Measurements from ENCODE around the gene STK24. TPM values are rescaled to one million over a fixed set of nuclear protein-coding genes. Genes with fewer than 3 reads are reported as not detected.

Gene STK24
- total RNA-seq, 2 experiments from 2014 or later, result 60.4 to 88.7 TPM

DNA sequence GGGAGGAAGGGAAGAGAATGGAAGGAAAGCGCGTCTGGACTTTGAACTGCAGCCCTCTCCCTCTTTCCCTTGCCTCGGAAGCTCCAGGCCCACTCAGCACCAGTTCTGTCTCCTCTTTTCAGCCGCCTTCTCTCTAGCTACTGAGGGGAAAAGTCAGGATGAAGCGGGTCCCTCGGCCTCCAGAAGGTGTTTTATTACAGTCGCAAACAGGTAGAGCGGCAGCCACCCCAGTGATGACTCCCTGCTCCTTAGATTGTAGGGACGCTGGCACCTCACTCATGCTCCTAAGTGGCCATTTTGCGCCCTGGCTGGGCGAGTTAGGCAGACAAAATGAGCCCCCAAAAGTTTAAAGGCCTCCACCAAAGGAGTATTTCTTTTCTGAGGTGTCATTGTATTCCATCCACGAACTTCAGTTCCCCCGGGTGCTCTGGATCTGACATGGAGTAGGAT lies 954 bp upstream of the STK24 start:
- BruUV-seq (replicated peaks), result no TSS peak
- Histone ChIP-seq H3K79me2 (ENCODE audit: insufficient read depth, low read depth, low read length) (peaks cover 36% of the 10 kb centered on the region), H4K20me1 (ENCODE audit: insufficient read depth, low read length) (peaks cover 8% of the 10 kb centered on the region), H2AFZ (ENCODE audit: low read length) (peak overlapping the region; percentile 63; the same call in 1 of the 2 replicates), H3K4me2 (ENCODE audit: low read length) (peak overlapping the region; percentile 85), H3K36me3 (ENCODE audit: insufficient read depth, low read length) (no peaks in the 10 kb centered on the region; the same call in 1 of the 2 replicates), H3K4me1 (ENCODE audit: insufficient read depth, low read length, poor library complexity, severe bottlenecking) (peaks cover 23% of the 10 kb centered on the region), H3K9me3 (ENCODE audit: low read length) (no peaks in the 10 kb centered on the region), H3K9me2 (ENCODE audit: insufficient read depth, low read length) (no peaks in the 10 kb centered on the region), H3K27ac (ENCODE audit: low read depth, low read length, poor library complexity, severe bottlenecking) (no peak overlapping the region), H3K4me3 (ENCODE audit: low read depth, low read length, poor library complexity, severe bottlenecking) (peak overlapping the region; percentile 69)
- POLR2A ChIA-PET, result no interaction called here
- no peak for DNase-seq (ENCODE audit: low spot score)
- intact Hi-C loops (cut with micrococcal nuclease; ENCODE audit: unreplicated experiment), result loop anchor here (10.0 kb wide), 1 partner anchor 1143 kb away; the partner anchor contains the start of gene RAP2A
- CTCF ChIA-PET (ENCODE audit: unreplicated experiment), result no interaction called here
- TF ChIP-seq EZH2phosphoT487 (IDR thresholded peaks at IDR 0.05; ENCODE audit: borderline replicate concordance, low read depth, low read length), result no peak
- TF ChIP-seq, protein P1, sequence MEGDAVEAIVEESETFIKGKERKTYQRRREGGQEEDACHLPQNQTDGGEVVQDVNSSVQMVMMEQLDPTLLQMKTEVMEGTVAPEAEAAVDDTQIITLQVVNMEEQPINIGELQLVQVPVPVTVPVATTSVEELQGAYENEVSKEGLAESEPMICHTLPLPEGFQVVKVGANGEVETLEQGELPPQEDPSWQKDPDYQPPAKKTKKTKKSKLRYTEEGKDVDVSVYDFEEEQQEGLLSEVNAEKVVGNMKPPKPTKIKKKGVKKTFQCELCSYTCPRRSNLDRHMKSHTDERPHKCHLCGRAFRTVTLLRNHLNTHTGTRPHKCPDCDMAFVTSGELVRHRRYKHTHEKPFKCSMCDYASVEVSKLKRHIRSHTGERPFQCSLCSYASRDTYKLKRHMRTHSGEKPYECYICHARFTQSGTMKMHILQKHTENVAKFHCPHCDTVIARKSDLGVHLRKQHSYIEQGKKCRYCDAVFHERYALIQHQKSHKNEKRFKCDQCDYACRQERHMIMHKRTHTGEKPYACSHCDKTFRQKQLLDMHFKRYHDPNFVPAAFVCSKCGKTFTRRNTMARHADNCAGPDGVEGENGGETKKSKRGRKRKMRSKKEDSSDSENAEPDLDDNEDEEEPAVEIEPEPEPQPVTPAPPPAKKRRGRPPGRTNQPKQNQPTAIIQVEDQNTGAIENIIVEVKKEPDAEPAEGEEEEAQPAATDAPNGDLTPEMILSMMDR (conservative IDR thresholded peaks at IDR 0.05; ENCODE audit: low read length), result no peak

DNA sequence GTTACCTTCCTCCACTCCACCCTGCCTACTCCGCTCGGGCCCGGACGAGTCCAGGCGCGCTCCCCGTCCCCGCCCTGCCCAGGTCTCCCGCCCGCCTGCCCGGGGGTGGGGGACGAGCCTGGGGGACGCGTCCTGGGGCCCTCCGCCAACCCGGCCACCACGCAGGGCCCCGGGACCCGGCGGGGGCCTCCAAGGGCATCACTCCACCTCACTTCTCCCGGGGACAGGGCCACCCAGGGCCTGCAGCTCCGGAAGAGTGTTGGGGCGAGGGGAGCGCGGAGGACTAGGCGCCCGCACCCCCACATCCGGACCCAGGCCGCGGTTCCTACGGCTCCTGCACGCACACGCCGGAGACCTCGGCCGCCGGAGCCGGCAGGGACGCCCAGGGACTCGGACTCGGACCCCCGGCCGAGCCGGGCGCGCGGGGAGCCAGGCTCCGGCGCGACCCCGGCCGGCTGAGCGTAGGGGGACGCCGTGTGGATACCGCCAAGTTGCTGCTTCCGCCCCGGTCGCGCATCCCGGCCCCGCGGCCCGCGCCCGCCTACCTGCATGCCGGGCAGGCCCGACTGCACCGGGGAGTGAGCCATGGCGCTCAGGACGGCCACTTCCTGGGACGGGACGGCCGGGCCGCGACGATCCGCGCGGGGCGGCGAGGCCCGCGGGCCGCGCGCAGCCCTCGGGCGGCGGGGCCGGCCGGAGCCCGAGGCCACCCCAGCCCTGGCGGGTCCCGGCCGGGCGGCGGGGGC lies 534 bp downstream of the STK24 start:
- CTCF ChIA-PET (ENCODE audit: unreplicated experiment), result no interaction called here
- peaks cover 16% of the 10 kb centered on the region for H4K20me1 ChIP-seq (ENCODE audit: insufficient read depth, low read length)

DNA sequence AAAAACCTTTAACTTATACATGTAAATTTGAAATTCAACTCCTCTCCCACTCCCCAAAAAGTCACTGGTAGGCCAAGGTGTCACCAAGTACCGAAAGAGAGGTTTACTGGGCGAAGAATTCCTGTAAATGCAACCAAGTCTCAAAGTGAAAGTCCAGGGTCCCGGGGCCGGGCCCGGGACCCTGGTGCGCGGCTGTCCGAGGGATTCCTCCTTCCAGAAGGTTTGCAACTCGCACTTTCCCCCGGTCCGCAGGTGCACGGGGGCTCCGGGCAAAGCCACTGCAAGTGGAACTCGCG lies 1.1 kb downstream of the STK24 start:
- peak overlapping the region; percentile 96 for H3K4me3 ChIP-seq (ENCODE audit: low read depth, low read length, poor library complexity, severe bottlenecking)
- POLR2A ChIA-PET, result no interaction called here
- H3K79me2 ChIP-seq (ENCODE audit: insufficient read depth, low read depth, low read length), result peaks cover 54% of the 10 kb centered on the region
- no peaks in the 10 kb centered on the region for H3K9me3 ChIP-seq (ENCODE audit: low read length)
- H3K27ac ChIP-seq (ENCODE audit: low read depth, low read length, poor library complexity, severe bottlenecking), result peak overlapping the region; percentile 99
- no peaks in the 10 kb centered on the region; the same call in 1 of the 2 replicates for H3K36me3 ChIP-seq (ENCODE audit: insufficient read depth, low read length)
- peaks cover 41% of the 10 kb centered on the region for H3K4me1 ChIP-seq (ENCODE audit: insufficient read depth, low read length, poor library complexity, severe bottlenecking)
- TF ChIP-seq, protein P1 (conservative IDR thresholded peaks at IDR 0.05; ENCODE audit: low read length), result no peak
- TF ChIP-seq EZH2phosphoT487 (IDR thresholded peaks at IDR 0.05; ENCODE audit: borderline replicate concordance, low read depth, low read length), result no peak
- CTCF ChIA-PET (ENCODE audit: unreplicated experiment), result no interaction called here
- BruUV-seq (replicated peaks), result no TSS peak
- no peak overlapping the region for H2AFZ ChIP-seq (ENCODE audit: low read length)
- intact Hi-C loops (cut with micrococcal nuclease; ENCODE audit: unreplicated experiment), result loop anchor here (10.0 kb wide), 1 partner anchor 1141 kb away; the partner anchor contains the start of gene RAP2A
- peak overlapping the region; percentile 95 for H3K4me2 ChIP-seq (ENCODE audit: low read length)
- peaks cover 16% of the 10 kb centered on the region for H4K20me1 ChIP-seq (ENCODE audit: insufficient read depth, low read length)
- DNase-seq (ENCODE audit: low spot score), result peak; percentile 37
- no peaks in the 10 kb centered on the region for H3K9me2 ChIP-seq (ENCODE audit: insufficient read depth, low read length)

More for the DNA sequence above, 534 bp downstream of the STK24 start:
- H3K27ac ChIP-seq (ENCODE audit: low read depth, low read length, poor library complexity, severe bottlenecking), result peak overlapping the region; percentile 99
- peaks cover 51% of the 10 kb centered on the region for H3K79me2 ChIP-seq (ENCODE audit: insufficient read depth, low read depth, low read length)
- H3K4me1 ChIP-seq (ENCODE audit: insufficient read depth, low read length, poor library complexity, severe bottlenecking), result peaks cover 38% of the 10 kb centered on the region
- no peak overlapping the region for H2AFZ ChIP-seq (ENCODE audit: low read length)
- no TSS peak for BruUV-seq (replicated peaks)
- H3K4me3 ChIP-seq (ENCODE audit: low read depth, low read length, poor library complexity, severe bottlenecking), result peak overlapping the region; percentile 96
- intact Hi-C loops (cut with micrococcal nuclease; ENCODE audit: unreplicated experiment), result loop anchor here (10.0 kb wide), 1 partner anchor 1142 kb away; the partner anchor contains the start of gene RAP2A
- TF ChIP-seq EZH2phosphoT487 (IDR thresholded peaks at IDR 0.05; ENCODE audit: borderline replicate concordance, low read depth, low read length), result no peak
- no peaks in the 10 kb centered on the region for H3K9me2 ChIP-seq (ENCODE audit: insufficient read depth, low read length)
- no peaks in the 10 kb centered on the region; the same call in 1 of the 2 replicates for H3K36me3 ChIP-seq (ENCODE audit: insufficient read depth, low read length)
- POLR2A ChIA-PET, result no interaction called here
- peak overlapping the region; percentile 95 for H3K4me2 ChIP-seq (ENCODE audit: low read length)
- no peaks in the 10 kb centered on the region for H3K9me3 ChIP-seq (ENCODE audit: low read length)
- peak; percentile 45 for DNase-seq (ENCODE audit: low spot score)

Measured in OCI-LY7 (cell line).